Left ventricle myocardium superior (tissue), 1 donor: Measurements from ENCODE around the gene DDX56. TPM values are rescaled to one million over a fixed set of nuclear protein-coding genes. Genes with fewer than 3 reads are reported as not detected.
"Not testable (repeated sequence)": the region's sequence is repeated elsewhere in the genome, so short reads cannot be mapped to it uniquely, and the experiment has no call there.

Experiments
- ATAC-seq: fragments of 200-7000 bp; cut with Tn5 transposase; one replicate; pipeline ENCODE4 v1.9.1; 2020; ENCODE audit warnings: mild to moderate bottlenecking, moderate library complexity
- DNase-seq: peaks from one replicate; pipeline ENCODE4 v3.0.0-alpha.2; 2020
- intact Hi-C: fragments of 100-400 bp; cut with micrococcal nuclease; formaldehyde crosslinking; loops from one replicate; pipeline ENCODE4 v1.11.0; 2022
- total RNA-seq: library from RNA; stranded (reverse); fragmentation: NEBNext Ultra II Directional; extraction: Animal tissue kit (Norgen Biotek cat#: 25700); gene quantifications from one replicate; pipeline ENCODE4 v1.2.1, GENCODE V29; 2021
- donor health status: DM: no; HTN: yes; CAD: no; lungs with severe emphysema.

Gene DDX56
- total RNA-seq, 1 donor from 2014 or later = 31.6 TPM

DNA sequence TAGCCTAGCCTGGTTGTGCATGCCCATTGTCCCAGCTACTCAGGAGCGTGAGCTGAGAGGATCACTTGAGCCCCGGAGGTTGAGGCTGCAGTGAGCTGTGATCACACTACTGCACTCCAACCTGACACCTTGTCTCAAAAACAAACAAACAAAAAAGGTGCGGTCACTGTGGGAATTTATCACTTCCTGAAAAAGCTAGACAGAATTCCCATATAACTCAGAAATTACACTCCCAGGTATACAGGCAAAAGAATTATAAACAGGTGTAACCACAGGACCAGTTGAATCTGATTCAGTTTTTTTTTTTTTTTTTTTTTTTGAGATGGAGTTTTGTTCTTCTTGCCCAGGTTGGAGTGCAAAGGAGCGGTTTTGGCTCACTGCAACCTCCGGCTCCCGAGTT, 29.5 kb upstream of the DDX56 start:
- ATAC-seq (no peak), DNase-seq (no peak)
- intact Hi-C loops = no loop called here

DNA sequence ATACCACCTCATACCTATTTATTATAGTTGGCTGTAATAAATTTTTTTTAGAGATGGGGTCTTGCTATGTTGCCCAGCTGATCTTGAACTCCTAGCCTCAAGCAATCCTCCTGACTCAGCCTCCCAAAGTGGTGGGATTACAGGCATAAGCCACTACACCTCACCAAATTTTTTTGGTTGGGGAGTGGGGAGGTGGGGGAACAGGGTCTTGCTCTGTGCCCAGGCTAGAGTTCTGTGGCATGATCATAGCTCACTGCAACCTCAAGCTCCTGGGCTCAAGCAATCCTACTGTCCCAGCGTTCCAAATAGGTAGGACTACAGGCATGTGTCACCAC, 28.8 kb upstream of the DDX56 start:
- ATAC-seq = no peak
- intact Hi-C loops = no loop called here
- DNase-seq = no peak

DNA sequence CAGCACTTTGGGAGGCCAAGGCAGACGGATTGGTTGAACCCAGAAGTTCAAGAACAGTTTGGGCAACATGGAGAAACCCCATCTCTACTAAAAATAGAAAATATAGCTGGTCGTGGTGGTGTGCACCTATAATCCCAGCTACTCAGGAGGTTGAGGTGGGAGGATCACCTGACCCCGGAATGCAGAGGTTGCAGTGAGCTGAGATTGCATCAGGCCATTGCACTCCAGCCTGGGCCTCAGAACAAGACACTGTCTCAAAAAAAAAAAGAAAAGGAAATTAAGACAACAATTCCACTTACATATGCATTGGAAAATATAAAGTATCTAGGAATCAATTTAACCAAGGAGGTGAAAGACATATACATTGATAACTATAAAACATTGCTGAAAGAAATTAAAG, 25.5 kb upstream of the DDX56 start:
- intact Hi-C loops = no loop called here
- DNase-seq (no peak), ATAC-seq (no peak)

DNA sequence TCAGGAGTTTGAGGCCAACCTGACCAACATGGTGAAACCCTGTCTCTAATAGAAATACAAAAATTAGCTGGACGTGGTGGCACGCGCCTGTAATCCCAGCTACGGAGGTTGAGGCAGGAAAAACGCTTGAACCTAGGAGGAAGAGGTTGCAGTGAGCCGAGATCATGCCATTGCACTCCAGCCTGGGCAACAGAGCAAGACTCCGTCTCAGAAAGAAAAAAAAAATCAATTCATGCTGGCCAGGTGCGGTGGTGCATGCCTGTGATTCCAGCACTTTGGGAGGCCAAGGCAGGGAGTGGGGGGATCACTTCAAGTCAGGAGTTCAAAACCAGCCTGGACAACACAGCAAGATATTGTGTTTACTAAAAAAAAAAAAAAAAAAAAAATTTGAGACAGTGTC, 23.5 kb upstream of the DDX56 start:
- DNase-seq, intact Hi-C loops, ATAC-seq: not testable (repeated sequence)

DNA sequence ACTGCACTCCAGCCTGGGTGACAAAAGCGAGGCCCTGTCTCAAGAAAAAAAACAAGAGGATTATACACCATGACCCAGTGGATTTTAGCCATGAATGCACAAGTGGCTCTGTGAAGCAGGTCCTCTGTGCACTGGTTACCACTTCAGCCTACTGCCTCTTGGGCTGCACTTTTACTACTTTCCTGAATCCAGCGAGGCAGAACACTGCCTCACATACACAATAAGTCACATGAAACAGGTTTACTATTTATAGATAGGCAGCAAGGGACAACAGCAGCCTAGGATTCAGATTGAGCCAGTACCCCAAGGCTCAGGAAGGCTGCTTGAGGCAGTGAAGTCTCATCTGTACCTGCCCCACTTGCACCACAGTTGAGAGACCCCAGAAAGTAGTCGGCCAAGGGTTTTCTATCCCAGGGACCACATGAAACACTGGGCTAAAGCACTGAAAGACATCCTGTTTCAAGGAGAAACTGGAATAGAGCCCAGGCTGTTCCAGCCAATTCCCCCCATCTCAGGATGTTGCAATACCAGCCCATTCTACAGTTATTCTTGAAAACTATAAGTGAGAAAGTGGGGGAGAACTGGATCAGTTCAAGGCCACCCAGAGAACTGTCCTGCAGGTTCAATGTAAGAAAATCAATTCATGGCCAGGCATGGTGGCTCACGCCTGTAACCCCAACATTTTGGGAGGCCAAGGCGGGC, 22.4 kb upstream of the DDX56 start:
- DNase-seq (no peak), ATAC-seq (peak; percentile 96)
- intact Hi-C loops = no loop called here

DNA sequence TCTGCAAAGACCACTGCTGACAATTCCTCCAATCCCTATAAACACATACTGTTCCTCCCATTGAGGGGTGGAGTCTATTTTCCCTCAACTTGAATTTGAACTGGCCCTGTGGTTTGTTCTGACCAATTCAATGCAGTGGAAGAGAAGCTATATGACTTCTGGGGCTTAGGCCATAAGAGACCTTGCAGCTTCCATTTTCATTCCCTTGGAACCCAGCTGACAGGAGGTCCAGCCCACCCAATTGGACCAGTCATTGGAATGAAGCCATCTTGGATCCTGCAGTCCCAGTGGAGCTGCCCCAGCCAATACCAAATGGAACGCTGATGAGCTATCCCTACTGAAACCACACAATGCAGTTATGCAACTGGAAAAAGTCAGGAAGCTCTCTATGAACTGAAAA, 17.2 kb upstream of the DDX56 start:
- DNase-seq (no peak), ATAC-seq (no peak)
- intact Hi-C loops = no loop called here

DNA sequence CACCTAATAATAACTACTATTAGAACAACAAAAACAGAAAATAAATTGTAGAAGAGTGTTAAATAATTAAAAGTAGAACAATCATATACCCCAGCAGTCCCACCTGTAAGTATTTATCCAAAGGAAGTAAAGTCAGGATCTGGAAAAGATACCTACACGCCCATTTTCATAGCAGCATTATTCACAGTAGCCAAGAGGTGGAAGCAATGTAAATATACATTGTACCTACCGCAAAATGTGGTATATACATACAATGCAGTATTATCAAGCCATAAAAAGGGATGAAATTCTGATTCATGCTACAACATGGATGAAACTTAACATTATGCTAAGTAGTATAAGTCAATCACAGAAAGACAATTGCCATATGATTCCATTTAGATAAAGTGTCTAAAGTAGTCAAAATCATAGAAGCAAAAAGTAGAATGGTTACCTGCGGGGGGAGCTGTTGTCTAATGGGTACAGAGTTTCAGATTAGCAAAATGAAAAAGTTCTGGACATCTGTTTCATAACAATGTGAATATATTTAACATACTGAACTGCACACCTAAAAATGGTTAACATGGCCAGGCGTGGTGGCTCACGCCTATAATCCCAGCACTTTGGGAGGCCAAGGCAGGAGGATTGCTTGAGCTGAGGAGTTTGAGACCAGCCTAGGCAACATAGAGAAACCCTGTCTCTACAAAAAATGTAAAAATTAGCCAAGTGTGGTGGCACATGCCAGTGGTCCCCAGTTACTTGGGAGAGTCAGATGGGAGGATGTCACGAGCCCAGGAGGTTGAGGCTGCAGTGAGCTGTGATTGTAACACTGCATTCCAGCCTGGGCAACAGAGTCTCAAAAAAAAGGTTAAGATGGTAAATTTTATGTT, 14.4 kb upstream of the DDX56 start:
- intact Hi-C loops = loop anchor here (5.0 kb wide), 2 partner anchors 259 to 334 kb away; partner anchors contain the start of gene H2AZ2
- no peak for DNase-seq

DNA sequence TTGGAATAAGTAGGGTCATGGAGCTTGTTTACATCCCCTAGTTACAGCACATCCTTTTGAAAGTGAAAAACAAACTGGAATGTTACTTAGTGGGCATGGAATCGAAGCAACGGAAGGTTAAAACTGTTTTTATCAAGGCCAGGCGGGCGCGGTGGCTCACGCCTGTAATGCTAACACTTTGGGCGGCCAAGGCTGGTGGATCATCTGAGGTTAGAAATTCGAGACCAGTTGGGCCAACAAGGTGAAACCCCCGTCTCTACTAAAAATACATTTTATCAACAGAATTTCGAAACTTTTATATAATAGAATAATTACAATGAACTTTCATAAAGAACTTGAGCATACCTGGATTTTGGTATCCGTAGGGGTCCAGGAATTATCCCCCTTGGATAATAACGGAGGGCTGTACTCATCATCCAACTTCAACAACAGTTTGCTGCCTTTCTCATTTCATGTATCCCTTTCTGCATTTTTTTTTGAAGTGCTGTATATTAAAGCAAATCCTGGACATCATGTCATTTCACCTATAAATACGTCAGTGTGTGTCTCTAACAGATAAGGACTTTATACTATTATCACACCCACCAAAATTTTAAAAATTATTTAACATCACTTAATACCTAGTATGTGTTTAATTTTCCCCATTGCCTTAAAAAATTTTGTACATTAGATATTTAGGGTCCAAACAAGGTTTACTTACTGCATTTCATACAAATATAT, 9.6 kb upstream of the DDX56 start:
- no peak for ATAC-seq
- DNase-seq = no peak

More for the DNA sequence above, 14.4 kb upstream of the DDX56 start:
- peak; percentile 73 for ATAC-seq

DNA sequence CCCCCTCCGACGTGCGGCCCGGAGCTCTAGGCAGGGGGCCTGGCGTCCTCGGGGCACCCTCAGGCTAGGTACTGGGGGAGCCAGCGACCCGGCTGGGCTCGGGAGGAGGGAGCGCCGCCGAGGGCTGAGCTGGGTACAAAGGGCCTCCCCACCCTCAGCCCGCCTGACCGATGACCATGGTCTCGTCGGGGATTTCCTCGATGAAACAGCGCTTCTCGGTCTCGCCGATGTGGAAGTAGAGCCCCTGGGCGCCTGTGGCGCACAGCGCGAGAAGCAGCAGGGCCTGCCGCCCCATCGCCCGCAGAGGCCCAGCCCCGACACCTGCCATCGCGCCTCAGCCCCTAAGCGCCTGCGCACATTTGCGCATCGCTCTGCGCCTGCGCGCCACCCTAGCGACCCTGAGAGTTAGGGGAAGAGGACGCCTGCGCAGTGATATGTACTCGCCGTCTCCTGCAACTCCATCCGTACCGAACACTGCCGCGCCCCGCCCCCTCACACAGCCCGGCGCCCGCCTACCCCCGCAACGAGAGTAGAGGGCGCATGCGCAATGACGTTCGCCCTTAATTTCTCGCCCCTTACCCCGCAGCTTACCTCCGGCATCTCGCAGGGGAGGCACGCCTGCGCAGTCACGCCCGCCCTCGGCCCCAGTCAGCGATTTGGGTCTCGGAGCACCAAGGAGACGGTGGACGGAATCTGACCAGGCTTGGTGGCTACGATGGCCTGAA, 8.3 kb upstream of the DDX56 start, which contains the start of gene TMED4:
TMED4 (minus strand) TSS at position 353 of the 725 bp plus-strand sequence; CDS start at position 328, 25 bp downstream.
- DNase-seq (peak; percentile 100), ATAC-seq (peak; percentile 97)
- intact Hi-C loops = no loop called here

More for the DNA sequence above, 9.6 kb upstream of the DDX56 start:
- intact Hi-C loops = no loop called here

DNA sequence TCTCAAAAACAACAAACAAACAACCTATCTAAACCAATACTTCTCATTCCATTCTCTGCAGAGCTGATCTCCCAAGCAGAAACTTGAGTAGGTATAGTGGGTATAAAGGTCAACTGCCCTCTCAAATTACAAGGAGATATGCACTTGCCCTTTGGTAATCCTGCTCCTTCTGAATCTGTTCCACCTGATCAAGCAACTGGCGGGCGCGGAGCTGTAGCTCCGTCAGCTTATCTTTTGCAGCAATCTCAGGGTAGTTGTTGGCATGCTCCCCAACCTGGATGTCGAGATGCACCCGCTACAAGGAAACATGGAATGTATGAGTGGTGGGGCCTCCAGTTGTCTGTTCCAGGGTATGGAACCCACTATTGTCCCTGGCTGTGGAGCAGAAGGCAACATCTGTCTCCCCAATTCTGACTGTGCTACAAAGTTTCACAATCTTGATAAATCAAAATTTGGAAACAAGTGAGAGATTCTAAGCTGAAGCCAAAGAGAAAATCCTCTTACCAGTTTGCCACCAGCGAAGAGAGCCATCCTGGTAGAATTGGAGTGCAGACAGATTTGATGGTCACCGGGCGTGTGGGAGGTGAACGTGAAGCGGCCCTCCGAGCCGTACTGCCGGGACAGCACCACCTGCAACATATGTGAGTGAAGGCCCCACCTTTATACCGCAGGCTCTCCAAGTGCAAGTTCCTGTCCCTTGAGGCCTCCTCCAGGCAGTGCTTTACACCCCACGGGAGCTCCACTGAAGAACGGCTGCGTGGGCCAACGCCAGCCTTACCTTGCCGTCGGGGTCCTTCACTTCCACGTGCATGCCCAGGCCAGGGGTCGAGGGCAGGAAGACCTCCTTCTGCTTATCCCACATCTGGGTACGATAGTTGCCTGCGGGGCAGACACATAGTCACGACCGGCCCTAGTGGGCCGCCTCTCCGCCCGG, 7.5 kb upstream of the DDX56 start:
- DNase-seq (no peak), ATAC-seq (peak; percentile 5)
- intact Hi-C loops = no loop called here

DNA sequence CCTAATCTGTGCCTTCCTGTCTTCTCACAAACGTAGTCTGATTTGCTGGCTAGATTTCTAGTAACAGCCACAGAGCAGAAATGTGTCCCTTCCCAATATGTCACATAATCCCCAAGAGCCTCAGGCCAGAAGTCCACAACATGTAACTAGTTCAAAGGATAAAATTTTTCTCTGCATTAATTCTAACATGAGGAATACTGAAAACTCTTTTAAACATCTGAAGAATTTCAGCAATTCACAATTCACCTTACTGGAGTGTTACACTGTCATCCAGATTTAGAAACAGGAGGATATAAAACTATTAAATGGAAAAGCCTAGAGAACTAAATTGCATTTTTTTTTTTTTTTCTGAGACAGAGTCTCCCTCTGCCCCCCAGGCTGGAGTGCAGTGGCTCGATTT, 2.5 kb upstream of the DDX56 start:
- ATAC-seq (no peak), DNase-seq (no peak)
- intact Hi-C loops = no loop called here

DNA sequence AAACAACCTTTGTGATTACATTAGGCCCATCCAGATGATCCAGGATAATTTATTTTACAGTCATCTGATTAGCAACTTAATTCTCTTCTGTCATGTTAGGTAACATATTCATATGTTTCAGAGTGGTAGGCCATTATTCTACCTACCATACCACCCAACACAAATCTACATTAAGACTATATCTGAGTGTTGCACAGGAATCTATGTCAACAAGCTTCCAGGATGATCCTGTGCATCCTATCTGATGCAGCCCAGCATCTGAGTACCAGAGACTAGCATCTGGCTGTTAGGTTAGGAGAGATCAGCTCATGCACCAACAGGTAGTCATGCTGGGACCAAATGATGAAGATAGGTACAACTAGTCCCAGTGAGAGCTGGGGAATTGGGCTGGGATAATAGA, 1.3 kb upstream of the DDX56 start:
- no peak for ATAC-seq
- intact Hi-C loops = no loop called here

DNA sequence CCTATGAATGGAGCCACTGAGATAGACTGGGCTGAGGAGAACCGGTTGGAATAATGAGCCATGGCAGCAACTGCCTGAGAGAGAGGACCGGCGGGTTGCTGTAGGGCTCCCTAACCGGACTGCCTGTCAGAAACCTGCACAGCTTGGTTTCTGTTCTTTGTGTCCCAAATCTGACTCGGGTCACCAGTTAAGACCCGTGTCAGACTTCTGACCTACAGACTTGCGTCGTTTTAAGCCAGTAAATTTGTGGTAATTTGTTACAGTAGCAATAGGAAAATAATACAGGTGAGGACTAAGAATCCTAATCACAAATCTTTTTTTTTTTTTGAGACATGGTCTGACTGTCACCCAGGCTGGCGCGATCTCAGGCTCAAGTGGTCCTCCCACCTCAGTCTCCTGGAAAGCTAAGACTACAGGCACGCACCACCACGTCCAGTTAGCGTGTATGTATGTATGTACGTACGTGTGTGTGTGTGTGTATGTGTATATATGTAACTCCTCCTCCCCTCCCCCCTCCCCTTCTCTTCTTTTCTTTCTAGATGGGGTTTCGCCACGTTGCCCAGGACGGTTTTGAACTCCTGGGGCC, 672 bp upstream of the DDX56 start:
- intact Hi-C loops = no loop called here
- ATAC-seq = no peak
- DNase-seq = no peak

More for the DNA sequence above, 1.3 kb upstream of the DDX56 start:
- no peak for DNase-seq

DNA sequence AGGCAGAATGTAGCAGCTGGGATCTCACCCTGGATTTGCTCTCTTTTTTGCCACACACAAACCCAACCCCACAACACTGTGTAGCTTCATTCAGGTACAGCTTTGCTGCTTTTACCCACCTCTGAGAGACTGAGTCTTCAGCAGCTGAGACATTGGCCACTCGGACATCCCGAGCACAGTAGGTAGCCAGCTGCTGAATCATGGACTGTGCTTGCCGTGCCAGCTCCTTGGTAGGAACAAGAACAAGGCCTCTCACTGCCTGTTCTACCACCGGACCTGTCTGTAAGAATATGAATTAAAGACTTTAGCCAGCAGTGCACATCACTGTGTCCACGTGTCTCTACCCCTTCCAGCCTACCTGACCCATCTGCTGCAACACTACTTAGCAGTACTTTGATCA, 937 bp downstream of the DDX56 start:
- intact Hi-C loops = no loop called here
- DNase-seq = no peak
- no peak for ATAC-seq

DNA sequence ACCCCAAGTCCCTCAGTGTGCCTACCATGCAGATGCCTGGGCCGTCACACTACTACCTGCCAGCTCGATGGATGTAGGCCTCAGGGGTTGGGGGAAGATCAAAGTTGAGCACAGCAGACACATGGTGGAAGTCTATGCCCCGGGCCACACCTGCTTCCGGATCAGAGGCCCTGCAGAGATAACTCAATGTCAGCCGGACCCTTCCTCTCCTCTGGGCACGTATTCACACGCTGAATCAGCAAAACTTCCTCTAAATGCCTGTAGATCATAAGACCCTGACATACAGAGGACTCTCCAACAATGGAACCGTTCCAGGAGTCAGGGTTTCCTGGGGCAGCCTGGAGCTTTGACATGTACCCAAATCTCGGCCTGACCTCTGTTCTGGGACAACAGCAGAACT, 3.7 kb downstream of the DDX56 start:
- intact Hi-C loops = no loop called here
- ATAC-seq (no peak), DNase-seq (no peak)

DNA sequence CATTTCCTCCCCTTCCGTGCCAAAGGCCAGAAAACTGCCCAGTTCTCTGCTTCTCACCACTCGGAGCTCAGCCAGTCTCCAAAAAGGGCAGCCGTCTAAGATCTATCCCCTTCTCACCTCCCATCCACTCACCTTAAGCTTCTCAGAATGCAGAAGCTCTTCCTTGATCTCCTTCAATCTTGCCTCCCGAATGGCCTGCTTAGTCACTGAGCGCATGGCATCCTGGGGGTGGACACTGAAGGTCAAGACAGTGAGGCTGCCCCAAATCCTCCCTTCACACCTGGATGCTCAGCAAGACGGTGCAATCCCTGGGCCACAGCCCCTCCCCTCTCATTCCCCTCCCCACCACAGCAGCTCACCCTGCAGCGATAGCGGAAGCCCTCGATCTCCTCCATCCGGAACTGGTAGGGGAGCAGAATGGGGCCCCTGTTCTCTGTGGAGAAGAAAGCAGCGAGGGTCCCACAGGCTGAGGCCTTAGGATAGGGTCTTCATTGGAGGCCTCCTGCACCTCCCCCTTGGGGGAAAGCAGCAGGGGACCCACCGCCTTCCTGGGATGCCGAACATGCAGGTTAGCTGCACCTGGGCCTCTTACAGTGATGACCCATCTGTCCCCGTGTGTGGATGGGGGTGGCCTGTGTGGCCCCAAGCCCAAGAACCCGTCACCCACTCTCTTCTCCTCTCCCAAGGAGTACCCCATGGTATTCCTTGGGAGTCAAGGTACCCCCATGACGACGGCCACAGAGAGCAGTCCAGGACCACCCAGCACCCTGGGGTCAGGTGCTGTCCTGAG, 4.7 kb downstream of the DDX56 start:
- intact Hi-C loops = no loop called here
- ATAC-seq (no peak), DNase-seq (no peak)

DNA sequence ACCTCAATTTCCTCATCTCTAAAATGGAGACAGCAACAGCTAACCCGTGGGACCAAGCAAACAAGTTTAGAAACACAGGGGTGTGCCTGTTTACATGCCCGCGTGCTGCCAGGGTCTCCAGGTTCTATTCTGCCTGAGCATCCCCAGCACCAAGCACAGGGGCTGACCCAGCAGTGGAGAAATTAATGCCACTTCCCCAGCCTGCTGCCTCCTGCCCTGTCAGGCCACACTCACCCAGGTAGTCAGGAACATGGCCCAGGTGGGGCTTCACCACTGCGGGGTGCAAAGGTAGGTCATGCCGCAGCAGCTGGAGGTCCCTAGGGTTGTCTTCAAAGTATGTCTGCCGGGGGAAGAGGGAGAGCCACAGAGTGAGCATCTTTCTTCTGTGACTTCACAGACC, 5.8 kb downstream of the DDX56 start:
- no peak for ATAC-seq
- DNase-seq = no peak
- intact Hi-C loops = no loop called here
